Measurements from ENCODE around the gene KMT2A.
"Not testable (repeated sequence)": the region's sequence is repeated elsewhere in the genome, so short reads cannot be mapped to it uniquely, and the experiment has no call there.

KMT2A gene

GRCh38 chr11:118435893-118436624, at the start of gene KMT2A:
TSS of gene KMT2A (plus strand) at chr11:118436492. CDS start at chr11:118436513, 21 bp downstream.
- peak; percentile 89 to 95 for DNase-seq

GRCh38 chr11:118396097-118396501, 40.2 kb upstream of the KMT2A start:
- peak in 1 of 2 donors; percentile 57 for DNase-seq

DNA sequence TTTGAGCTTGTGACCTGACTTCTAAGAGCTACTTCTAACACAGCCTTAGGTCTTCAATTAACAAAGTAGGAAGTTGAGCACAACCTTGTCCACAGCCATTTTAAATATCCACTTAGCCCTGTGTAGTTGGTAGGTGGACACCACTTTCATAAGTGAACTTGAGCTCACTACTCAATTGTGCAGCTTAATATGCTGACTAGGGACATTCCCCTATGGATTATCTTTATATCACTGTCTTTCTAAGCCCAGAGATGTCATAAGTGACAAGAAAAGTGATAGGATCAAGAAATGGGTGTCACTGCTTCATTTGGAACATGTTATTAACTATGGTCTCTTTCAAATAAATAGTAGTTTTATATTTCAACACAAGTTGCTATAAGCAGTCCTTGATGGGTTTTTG, 38.8 kb upstream of the KMT2A start:
- no peak for DNase-seq

DNA sequence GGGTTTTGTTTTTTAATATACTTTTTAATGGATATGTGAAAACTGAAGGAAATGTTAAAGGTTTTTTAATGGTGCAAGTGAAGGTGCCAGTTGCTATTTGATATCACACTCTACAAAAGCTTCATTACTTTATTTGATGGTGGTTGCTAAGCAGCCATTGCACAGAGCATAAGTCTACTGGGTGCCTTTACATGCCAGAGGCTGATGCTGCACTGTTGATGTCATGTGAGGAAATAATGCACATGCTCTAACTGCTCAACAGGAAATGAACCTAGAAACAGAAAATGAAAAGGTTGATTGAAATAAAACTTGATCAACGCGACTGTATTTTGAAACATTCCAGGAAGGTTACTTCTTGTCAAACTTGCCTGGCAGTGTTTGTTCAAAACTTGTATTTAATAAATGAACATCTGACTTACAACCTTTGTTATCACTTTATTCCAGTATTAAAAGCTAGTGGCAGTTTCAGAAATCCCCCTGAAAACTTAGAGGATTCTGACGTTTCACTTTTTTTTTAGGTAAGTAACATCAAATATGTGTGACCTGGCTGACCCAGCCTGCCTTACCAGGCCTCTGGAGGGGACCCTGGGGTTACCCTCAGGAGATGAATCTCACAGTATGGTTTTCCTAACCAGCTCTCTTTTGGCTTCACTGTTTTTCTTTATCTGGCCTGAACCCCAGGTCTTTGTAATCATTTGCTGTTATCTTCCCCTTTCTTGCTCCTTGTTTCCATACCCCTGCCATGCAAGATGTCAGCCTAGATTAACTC, 37.3 kb upstream of the KMT2A start:
- DNase-seq: peak; percentile 83 to 90

DNA sequence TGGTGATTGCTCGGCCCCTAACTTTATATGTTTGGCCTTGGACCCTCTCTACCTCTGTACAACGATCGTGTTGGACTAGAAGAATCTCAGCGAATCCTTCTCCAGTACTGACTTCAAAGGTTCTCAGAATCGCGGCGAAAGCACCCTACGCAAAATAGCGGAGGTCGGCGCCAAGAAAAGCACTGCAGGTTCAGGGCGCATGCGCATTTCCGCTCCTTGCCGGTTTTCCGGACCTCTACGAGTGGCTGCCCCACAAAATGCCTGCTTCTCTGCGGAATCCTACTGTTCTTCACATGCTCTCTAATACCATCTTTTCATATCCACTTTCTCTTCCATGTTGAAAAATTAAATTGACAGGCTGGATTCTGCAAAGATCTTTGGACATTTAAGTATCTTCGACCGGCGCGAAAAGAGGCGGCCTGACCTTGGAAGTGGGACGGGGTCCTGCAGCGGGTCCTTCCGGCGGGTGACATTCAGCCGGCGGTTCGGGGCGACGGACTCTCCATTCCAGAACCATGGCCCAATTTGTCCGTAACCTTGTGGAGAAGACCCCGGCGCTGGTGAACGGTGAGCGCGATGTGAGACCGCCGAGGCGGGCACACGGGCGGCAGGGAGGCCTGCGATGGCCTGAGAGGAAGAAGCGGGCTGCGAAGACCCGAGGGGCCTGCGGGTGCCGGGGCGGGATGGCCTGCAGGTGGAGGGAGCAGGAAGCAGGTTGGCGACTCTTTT, 35.0 kb upstream of the KMT2A start, which contains the start of gene ATP5MG:
ATP5MG (plus strand) TSS at position 456 of the 729 bp plus-strand sequence; CDS start at position 516, 60 bp downstream.
- peak; percentile 94 to 95 for DNase-seq

GRCh38 chr11:118401880-118402590, 34.3 kb upstream of the KMT2A start:
- DNase-seq: no peak

- not testable (repeated sequence) for DNase-seq
These were observed 33.7 kb upstream of the KMT2A start for GRCh38 chr11:118402594-118402993.

DNA sequence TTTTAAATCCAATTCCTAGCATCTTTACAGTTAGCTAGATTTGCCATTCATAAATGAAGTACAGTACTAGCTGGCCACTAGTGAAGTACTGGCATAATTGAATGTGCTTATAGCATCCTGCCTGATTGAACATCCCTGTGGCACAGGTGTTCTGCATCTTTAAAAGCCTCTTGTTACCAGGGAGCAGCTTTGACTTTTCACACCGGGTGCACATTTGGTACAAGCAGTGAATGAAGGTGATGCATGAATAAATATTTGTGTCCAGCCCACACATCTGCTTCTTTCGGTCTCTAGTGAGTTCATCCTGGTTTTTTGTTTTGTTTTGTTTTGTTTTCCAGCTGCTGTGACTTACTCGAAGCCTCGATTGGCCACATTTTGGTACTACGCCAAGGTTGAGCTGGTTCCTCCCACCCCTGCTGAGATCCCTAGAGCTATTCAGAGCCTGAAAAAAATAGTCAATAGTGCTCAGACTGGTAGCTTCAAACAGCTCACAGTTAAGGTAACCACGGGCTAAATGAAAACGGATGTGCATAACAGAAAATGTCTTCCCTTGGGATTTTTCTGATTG, 29.6 kb upstream of the KMT2A start:
- DNase-seq: no peak

DNA sequence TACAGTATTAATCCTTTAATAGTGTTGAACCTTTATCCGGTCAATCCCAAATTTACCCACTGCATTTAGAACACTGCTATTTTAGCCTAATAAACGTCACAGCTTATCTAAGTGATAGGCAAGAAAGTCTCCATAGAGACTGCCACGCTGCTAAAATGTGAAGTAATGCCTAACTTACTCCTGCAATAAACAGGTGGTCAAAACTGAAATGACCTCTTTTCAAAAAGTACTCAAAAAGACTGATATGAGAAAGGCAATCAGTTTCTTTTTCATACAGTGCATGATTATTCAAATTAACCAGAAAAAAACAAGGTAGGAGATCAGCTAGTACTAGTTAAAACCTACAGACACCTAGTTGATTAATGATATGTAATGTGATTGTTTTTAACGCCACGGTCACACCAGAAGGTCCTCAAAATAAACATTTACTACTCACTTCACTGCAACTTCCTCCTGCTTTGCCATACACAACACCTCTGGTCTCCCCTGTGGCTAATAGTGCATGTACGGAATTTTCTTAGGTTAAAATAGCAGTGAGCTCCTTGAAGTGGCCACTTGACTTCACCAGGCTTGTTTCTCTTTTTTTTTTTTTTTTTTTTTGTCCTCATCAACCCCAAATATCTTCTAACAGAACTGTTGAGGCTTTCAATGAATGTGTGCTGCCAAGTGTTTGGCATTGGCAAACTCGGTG, 26.1 kb upstream of the KMT2A start:
- DNase-seq: no peak

- no peak for DNase-seq
These were observed 24.8 kb upstream of the KMT2A start for GRCh38 chr11:118411530-118411929.

GRCh38 chr11:118412921-118413320, 23.4 kb upstream of the KMT2A start:
- DNase-seq: no peak

- no peak for DNase-seq
These were observed 21.1 kb upstream of the KMT2A start for GRCh38 chr11:118415062-118415738.

GRCh38 chr11:118415739-118416068, 20.6 kb upstream of the KMT2A start:
- no peak for DNase-seq

GRCh38 chr11:118416900-118417299, 19.4 kb upstream of the KMT2A start:
- DNase-seq: not testable (repeated sequence)

GRCh38 chr11:118417801-118418200, 18.5 kb upstream of the KMT2A start:
- DNase-seq: no peak

- no peak for DNase-seq
These were observed 17.5 kb upstream of the KMT2A start for GRCh38 chr11:118418766-118419165.

DNA sequence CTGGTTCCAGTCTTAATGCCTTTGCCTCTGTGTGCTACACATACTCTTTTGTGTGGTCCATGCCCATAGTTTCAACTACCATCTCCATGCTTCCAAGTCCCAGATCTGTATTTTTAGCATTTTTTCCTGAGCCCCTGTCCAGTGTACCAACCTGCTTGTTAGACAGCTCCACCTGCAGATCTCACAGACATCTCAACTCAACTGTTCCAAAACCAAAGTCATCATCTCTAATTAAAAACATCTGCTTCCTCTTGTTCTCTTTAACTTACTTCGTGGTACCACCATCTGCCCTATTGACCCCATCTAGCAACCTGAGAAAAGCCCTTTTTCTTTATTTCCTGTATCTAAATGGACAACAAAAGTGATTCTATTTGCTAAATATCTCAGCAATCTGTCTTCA, 8.6 kb upstream of the KMT2A start:
- DNase-seq: no peak

DNA sequence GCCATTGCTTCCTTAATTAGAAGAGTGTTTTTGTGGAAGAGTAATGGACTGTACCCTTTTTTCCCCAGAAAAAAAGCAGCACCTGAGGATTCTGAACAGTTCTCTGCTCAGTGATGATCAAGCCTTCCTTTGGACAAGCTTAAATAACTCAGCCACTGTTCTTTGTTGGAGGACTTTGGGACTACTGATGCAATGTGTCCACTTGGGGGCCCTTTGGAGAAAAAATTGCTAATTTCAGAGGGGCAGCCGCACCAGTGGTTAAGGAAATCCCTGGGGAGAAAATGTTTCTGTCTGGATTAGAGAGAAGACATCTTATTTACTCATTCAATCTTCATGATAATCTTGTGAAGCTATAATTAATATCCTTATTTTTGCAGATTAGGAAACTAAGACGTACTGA, 5.3 kb upstream of the KMT2A start:
- DNase-seq: no peak

DNA sequence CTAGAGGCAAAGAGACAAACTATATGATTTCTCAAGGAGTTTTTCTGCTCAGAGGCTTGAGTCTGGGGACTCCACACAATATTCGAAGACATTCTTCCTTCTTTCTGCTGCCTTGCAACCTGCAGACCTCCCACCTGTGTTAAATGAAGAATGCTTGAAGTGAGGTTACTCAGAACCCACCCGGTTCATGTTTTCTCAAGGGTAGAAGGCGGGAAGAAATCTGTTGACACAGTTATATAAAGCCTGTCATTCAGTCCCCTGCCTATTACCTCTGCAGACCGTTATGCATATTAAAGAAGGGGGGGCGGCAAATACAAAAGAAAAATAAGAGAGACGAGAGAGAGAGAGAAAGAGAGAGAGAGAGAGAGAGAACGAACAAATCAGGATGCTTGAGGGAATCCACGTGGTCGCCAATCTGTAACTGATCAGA, 2.2 kb upstream of the KMT2A start:
- peak in 1 of 2 donors; percentile 72 for DNase-seq

DNA sequence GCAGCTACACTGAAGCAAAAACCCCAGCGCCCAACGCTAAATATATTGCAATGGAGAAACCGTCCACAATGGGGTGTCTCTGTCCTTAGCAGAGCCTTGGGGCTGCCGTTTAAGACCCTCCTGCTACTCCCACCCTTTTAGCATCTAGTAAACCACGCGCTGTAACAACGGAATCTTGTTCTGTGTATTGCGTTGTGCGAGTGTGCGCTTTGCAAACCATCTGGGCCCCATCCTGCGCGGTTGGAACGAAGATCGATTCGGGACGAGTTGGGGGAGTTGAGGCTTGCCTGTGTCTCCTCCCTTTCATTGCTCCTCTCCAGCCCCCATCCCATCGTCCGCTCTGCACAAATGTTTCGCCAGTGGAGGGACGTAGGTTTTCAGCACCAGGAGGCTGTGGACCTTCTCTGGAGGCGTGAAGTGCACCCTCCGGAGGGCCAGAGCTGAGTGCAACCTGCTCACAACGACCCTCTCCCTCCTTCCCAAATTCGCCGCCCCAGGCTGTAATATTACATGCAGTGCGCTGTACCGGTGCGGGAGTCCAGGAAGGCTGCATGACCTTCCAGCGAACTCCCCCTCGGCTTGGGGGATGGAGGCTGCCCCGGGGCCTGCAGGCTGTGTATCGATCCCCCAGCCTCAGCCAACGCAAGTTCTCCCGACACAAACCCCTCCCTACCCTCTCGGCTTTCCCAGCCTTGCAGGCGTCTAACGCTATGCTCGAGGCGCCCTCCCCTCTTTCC, 1.6 kb upstream of the KMT2A start:
- peak; percentile 23 to 47 for DNase-seq

Data from CD4-positive, alpha-beta T cell treated with Interleukin-4 for 1 hour (primary cell).